ENCODE measurements around the gene ZSWIM8. TPM values are rescaled to one million over a fixed set of nuclear protein-coding genes. Genes with fewer than 3 reads are reported as not detected.

Gene ZSWIM8
- total RNA-seq, 1 donor from 2014 or later = 66.7 TPM

DNA sequence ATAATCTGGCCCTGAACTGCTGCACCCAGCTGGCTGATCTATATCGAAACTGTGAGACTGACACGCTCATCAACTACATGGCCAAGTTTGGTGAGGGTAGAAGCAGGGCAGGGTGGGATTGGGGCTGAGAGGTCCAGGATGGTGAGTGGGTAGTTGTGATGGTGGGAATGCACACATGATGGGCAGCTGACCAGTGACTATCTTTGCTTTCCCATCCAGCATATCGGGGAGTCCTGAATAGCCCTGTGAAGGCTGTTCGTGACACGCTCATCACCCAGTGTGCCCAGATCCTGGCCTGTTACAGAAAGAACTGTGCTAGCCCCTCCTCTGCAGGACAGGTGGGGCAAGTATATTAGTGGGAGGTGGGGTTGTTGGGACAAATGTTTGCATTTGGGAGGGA is 16.0 kb upstream of the ZSWIM8 start:
- no peak for DNase-seq (ENCODE audit: low read depth)
- TF ChIP-seq, protein P1, sequence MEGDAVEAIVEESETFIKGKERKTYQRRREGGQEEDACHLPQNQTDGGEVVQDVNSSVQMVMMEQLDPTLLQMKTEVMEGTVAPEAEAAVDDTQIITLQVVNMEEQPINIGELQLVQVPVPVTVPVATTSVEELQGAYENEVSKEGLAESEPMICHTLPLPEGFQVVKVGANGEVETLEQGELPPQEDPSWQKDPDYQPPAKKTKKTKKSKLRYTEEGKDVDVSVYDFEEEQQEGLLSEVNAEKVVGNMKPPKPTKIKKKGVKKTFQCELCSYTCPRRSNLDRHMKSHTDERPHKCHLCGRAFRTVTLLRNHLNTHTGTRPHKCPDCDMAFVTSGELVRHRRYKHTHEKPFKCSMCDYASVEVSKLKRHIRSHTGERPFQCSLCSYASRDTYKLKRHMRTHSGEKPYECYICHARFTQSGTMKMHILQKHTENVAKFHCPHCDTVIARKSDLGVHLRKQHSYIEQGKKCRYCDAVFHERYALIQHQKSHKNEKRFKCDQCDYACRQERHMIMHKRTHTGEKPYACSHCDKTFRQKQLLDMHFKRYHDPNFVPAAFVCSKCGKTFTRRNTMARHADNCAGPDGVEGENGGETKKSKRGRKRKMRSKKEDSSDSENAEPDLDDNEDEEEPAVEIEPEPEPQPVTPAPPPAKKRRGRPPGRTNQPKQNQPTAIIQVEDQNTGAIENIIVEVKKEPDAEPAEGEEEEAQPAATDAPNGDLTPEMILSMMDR (IDR thresholded peaks at IDR 0.05; ENCODE audit: insufficient read depth, low read length, poor library complexity, severe bottlenecking) = no peak
- H3K4me3 ChIP-seq (ENCODE audit: low read depth, low read length) = no peak overlapping the region
- peaks cover 1% of the 10 kb centered on the region for H3K36me3 ChIP-seq (ENCODE audit: control insufficient read depth, insufficient read depth, low read length)
- H3K27me3 ChIP-seq (ENCODE audit: control insufficient read depth, insufficient read depth, low read length) = no peaks in the 10 kb centered on the region

- no peaks in the 10 kb centered on the region for H3K27me3 ChIP-seq (ENCODE audit: control insufficient read depth, insufficient read depth, low read length)
- H3K36me3 ChIP-seq (ENCODE audit: control insufficient read depth, insufficient read depth, low read length) = peaks cover 1% of the 10 kb centered on the region
- DNase-seq (ENCODE audit: low read depth) = no peak
- H3K4me3 ChIP-seq (ENCODE audit: low read depth, low read length) = peak overlapping the region; percentile 82
- TF ChIP-seq, protein P1 (IDR thresholded peaks at IDR 0.05; ENCODE audit: insufficient read depth, low read length, poor library complexity, severe bottlenecking) = no peak
Measured at GRCh38 chr10:73771722-73772280, 13.6 kb upstream of the ZSWIM8 start.

DNA sequence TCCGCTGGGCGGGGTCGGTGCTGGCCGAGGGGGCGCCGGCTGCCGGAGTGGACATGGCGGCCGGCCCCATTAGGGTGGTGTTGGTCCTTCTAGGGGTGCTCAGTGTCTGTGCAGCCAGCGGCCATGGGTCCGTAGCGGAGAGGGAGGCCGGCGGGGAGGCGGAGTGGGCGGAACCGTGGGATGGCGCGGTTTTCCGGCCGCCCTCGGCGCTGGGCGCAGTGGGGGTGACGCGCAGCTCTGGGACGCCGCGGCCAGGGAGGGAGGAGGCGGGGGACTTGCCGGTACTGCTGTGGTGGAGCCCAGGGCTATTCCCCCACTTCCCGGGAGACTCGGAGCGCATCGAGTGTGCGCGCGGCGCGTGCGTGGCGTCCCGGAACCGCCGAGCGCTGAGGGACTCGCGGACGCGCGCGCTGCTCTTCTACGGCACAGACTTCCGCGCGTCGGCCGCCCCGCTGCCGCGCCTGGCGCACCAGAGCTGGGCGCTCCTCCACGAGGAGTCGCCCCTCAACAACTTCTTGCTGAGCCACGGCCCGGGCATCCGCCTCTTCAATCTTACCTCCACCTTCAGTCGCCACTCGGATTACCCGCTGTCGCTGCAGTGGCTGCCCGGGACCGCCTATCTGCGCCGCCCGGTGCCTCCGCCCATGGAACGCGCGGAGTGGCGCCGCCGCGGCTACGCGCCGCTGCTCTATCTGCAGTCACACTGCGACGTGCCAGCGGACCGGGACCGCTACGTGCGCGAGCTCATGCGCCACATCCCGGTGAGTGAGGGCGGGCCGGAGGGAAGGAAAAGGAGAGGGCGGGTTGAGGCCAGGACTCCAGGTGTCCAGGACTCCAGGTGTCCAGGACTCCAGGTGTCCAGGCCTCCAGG is 12.9 kb upstream of the ZSWIM8 start:
- H3K36me3 ChIP-seq (ENCODE audit: control insufficient read depth, insufficient read depth, low read length) = peaks cover 1% of the 10 kb centered on the region
- no peak for DNase-seq (ENCODE audit: low read depth)

GRCh38 chr10:73773152-73773879 is 12.1 kb upstream of the ZSWIM8 start:
- DNase-seq (ENCODE audit: low read depth) = no peak
- H3K4me3 ChIP-seq (ENCODE audit: low read depth, low read length) = peak overlapping the region; percentile 82
- TF ChIP-seq, protein P1 (IDR thresholded peaks at IDR 0.05; ENCODE audit: insufficient read depth, low read length, poor library complexity, severe bottlenecking) = no peak
- H3K36me3 ChIP-seq (ENCODE audit: control insufficient read depth, insufficient read depth, low read length) = peaks cover 1% of the 10 kb centered on the region
- H3K27me3 ChIP-seq (ENCODE audit: control insufficient read depth, insufficient read depth, low read length) = no peaks in the 10 kb centered on the region

More for the DNA sequence above, 12.9 kb upstream of the ZSWIM8 start:
- Histone ChIP-seq H3K4me3 (ENCODE audit: low read depth, low read length) (peak overlapping the region; percentile 82), H3K27me3 (ENCODE audit: control insufficient read depth, insufficient read depth, low read length) (no peaks in the 10 kb centered on the region)
- TF ChIP-seq, protein P1 (IDR thresholded peaks at IDR 0.05; ENCODE audit: insufficient read depth, low read length, poor library complexity, severe bottlenecking) = no peak

- no peaks in the 10 kb centered on the region for H3K27me3 ChIP-seq (ENCODE audit: control insufficient read depth, insufficient read depth, low read length)
- H3K36me3 ChIP-seq (ENCODE audit: control insufficient read depth, insufficient read depth, low read length) = no peaks in the 10 kb centered on the region
- TF ChIP-seq, protein P1 (IDR thresholded peaks at IDR 0.05; ENCODE audit: insufficient read depth, low read length, poor library complexity, severe bottlenecking) = no peak
- no peak for DNase-seq (ENCODE audit: low read depth)
- no peak overlapping the region for H3K4me3 ChIP-seq (ENCODE audit: low read depth, low read length)
Measured at GRCh38 chr10:73774637-73775036, 10.8 kb upstream of the ZSWIM8 start.

Data from kidney epithelial cell (primary cell).